Natural killer cell treated with Interleukin-12 subunit alpha and Interleukin-12 subunit beta and Interleukin-15 and Interleukin-18, amount 100 ng/mL, for 72 hours (primary cell): ENCODE data around the gene SGK1. TPM values are rescaled to one million over a fixed set of nuclear protein-coding genes. Genes with fewer than 3 reads are reported as not detected.
A peak's percentile ranks its signal among the peaks of the same experiment; 100 is the strongest.
"Not testable (repeated sequence)": the region's sequence is repeated elsewhere in the genome, so short reads cannot be mapped to it uniquely, and the experiment has no call there.

ENCODE experiments used
- ATAC-seq, 2 donors: fragments of 150-1000 bp; cut with Tn5 transposase in 1 of 2; sonication (Bioruptor Pico), chemical (Tn5 transposase) in 1 of 2; 2 replicates each; pipeline ENCODE4 v1.10.0; 2021
- DNase-seq: peaks from one replicate; pipeline ENCODE4 v3.0.0; 2022; ENCODE audit warnings: low spot score
- H3K27ac Mint-ChIP-seq, 2 donors: 1 replicate in 1 of 2; 2 replicates in 1 of 2; pipeline ENCODE4 v1.8.0; 2022; ENCODE audit warnings: mixed read lengths in 2 of 2, mild to moderate bottlenecking in 1 of 2, moderate library complexity in 1 of 2
- H3K27me3 Mint-ChIP-seq, 2 donors: 1 replicate in 1 of 2; 2 replicates in 1 of 2; pipeline ENCODE4 v1.8.0; 2022; ENCODE audit warnings: mixed read lengths in 2 of 2
- H3K36me3 Mint-ChIP-seq: one replicate; pipeline ENCODE4 v1.8.0; 2022; ENCODE audit warnings: mixed read lengths
- H3K4me1 Mint-ChIP-seq, 2 donors: 1 replicate in 1 of 2; 2 replicates in 1 of 2; pipeline ENCODE4 v1.8.0; 2022; ENCODE audit warnings: low read depth in 2 of 2, mixed read lengths in 2 of 2, mild to moderate bottlenecking in 1 of 2
- H3K4me3 Mint-ChIP-seq: one replicate; pipeline ENCODE4 v1.8.0; 2022; ENCODE audit warnings: mixed read lengths
- H3K9me3 Mint-ChIP-seq: 2 replicates; pipeline ENCODE4 v1.8.0; 2022; ENCODE audit warnings: mixed read lengths
- total RNA-seq, 2 donors: library from RNA; stranded (reverse); gene quantifications; one replicate each; pipeline ENCODE4 v1.2.3, GENCODE V29; 2022

Gene SGK1
- total RNA-seq, 2 donors from 2014 or later = 117 to 119 TPM

DNA sequence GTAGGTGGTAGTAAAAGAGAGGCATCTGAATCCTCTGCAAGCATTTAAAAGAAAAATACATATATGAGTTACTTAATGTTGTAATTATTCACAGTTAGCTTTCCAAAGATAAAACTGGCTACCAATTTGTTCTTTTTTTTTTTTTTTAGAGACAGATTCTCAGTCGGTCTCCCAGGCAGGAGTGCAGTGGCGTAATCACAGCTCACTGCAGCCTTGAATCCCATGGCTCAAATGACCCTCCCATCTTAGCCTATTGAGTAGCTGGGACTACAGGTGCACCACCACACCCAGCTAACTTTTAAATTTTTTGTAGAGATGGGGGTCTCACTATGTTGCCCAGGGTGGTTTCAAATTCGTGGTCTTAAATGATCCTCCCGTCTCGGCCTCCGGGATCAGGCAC lies 36.5 kb downstream of the SGK1 start:
- Mint-ChIP-seq H3K36me3 (no peaks in the 10 kb centered on the region), H3K9me3 (no peaks in the 10 kb centered on the region), H3K4me3 (no peak overlapping the region), H3K27me3 (peaks cover under 1 to 3% of the 10 kb centered on the region in 2 donors), H3K4me1 (peaks cover under 1 to 12% of the 10 kb centered on the region in 2 donors), H3K27ac (no peak overlapping the region)
- no peak for DNase-seq
- ATAC-seq = no peak

DNA sequence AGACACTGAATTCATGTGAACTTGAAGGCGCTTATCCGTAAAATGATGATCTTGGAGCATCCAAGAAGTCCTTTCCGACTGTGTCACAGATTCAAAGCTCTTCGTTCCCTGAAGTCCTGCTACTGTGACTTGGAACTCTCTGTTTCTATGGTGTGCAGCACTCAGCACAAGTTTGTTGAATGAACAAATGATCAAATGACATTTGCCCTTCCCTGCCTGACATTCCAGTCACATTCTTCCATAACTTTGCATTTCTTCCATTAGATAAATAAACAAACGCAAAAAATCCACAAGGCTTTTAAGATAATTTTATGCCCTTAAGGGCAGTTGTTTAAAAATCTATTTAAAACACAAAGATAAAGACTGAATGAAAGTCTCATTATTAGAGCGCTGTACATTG lies 39.9 kb downstream of the SGK1 start:
- peaks cover 3 to 7% of the 10 kb centered on the region in 2 donors for H3K27me3 Mint-ChIP-seq
- no peak overlapping the region for H3K27ac Mint-ChIP-seq
- H3K4me1 Mint-ChIP-seq = peaks cover 6 to 14% of the 10 kb centered on the region in 2 donors
- no peaks in the 10 kb centered on the region for H3K9me3 Mint-ChIP-seq
- no peak overlapping the region for H3K4me3 Mint-ChIP-seq
- ATAC-seq (no peak), DNase-seq (no peak)
- no peaks in the 10 kb centered on the region for H3K36me3 Mint-ChIP-seq

DNA sequence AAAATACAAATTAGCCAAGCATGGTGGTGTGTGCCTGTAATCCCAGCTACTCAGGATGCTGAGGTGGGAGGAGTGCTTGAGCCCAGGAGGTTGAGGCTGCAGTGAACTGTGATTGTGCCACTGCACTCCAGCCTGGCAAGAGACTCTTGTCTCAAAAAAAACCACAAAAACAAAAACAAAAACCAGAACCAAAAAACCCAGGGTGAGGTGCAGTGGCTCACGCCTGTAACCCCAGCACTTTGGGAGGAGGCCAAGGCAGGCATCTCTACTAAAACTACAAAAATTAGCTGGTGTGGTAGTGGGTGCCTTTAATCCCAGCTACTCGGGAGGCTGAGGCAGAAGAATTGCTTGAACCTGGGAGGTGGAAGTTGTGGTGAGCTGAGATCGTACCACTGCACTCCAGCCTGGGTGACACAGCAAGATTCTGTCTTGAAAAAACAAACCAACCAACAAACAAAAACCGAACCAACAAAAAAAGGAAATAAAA lies 41.0 kb downstream of the SGK1 start:
- Mint-ChIP-seq H3K4me1 (peaks cover 13 to 22% of the 10 kb centered on the region in 2 donors), H3K4me3 (peak overlapping the region; percentile 32), H3K27ac (peak overlapping the region; percentile 15 to 22)
- H3K9me3 Mint-ChIP-seq, H3K27me3 Mint-ChIP-seq, H3K36me3 Mint-ChIP-seq, DNase-seq: not testable (repeated sequence)
- ATAC-seq = peak in 1 of 2 donors; percentile 38

DNA sequence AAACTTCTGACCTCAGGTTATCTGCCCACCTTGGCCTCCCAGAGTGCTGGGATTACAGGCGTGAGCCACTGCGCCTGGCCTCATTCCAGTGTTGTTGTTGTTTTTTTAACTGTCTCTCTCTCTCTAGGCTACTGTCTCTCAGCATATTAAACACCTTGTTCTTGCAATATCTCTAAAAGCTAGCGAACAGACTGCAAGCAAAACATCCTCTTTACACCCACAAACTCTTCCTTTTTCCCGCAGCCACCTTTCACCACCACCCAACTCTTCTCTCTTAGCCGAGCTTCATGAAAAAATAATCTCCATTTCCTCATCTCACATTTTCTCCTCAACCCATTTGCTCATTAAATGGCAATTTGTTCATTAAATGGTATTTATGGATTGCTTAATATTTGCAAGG lies 45.5 kb downstream of the SGK1 start:
- no peaks in the 10 kb centered on the region for H3K9me3 Mint-ChIP-seq
- no peaks in the 10 kb centered on the region for H3K36me3 Mint-ChIP-seq
- H3K4me1 Mint-ChIP-seq = peaks cover 18 to 24% of the 10 kb centered on the region in 2 donors
- H3K4me3 Mint-ChIP-seq = peak overlapping the region; percentile 31
- no peak for DNase-seq
- ATAC-seq = peak; percentile 48 to 60
- H3K27me3 Mint-ChIP-seq = peaks cover 2 to 7% of the 10 kb centered on the region in 2 donors
- peak overlapping the region; percentile 18 to 29 for H3K27ac Mint-ChIP-seq

DNA sequence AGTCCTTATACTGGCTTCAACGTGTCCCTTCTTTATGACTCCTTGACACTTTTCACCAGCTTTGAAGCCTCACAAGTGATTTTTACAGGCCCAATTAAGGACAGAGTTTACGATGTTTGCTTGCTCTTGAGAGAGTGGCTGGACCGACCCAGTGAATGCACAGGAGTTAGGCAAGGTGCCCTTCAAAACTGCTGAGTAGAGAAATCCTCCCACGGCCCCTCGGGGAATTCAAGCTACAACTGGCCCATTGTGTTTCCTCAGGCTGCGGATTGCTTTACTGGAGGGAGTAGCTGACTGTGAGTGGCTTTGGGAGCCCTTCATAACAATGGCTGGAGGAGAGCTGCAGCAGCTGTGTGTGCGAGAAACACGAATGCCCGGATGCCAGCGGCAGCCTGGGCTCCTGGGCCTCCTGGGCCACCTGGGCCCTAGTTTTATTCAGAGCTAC lies 50.0 kb downstream of the SGK1 start:
- H3K9me3 Mint-ChIP-seq = no peaks in the 10 kb centered on the region
- no peak overlapping the region for H3K4me3 Mint-ChIP-seq
- H3K27ac Mint-ChIP-seq = no peak overlapping the region
- H3K4me1 Mint-ChIP-seq = peaks cover 10 to 12% of the 10 kb centered on the region in 2 donors
- no peak for DNase-seq
- H3K27me3 Mint-ChIP-seq = peaks cover 0 to 2% of the 10 kb centered on the region in 2 donors
- no peak for ATAC-seq
- H3K36me3 Mint-ChIP-seq = no peaks in the 10 kb centered on the region

DNA sequence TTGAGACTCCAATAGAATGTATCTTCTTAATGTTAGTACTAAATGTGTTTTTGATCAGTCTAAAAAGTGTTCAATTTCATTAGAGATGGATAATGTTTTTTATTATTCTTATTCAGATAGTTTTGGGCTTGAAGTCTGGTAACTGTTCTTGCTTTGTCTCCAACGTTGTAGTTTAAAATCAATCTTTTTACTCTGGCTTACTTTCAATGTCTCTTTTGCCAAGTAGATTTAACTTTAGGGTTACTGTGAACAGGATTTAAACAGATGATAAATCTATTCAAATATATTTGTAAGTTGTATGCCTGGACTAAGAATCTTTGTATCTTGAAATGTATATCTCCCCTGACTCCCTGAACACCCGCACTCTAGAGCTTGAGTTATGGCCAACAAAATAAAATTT lies 51.1 kb downstream of the SGK1 start:
- no peak for DNase-seq
- Mint-ChIP-seq H3K27ac (no peak overlapping the region), H3K4me1 (peaks cover 3 to 4% of the 10 kb centered on the region in 2 donors)

DNA sequence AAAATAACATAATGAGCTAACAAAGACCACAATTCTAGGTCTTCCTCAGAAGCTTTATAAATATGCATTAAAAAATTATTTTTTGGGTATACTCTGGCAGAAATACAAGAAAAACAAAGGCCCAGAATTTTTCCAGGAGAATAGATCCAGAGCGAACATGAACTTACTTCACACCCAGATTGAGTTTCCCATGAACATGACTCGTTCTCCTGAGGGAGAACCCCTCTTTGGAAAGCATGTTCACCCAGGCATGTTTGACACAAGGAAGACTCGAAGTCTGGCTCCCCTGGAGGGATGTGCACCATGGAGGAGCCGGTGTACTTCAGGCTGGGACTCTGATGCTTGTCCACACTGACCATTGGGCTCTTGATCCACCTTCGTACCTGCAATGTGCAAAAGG lies 56.1 kb downstream of the SGK1 start:
- Mint-ChIP-seq H3K4me3 (no peak overlapping the region), H3K36me3 (no peaks in the 10 kb centered on the region)
- ATAC-seq = no peak

More for the DNA sequence above, 51.1 kb downstream of the SGK1 start:
- H3K9me3 Mint-ChIP-seq = no peaks in the 10 kb centered on the region
- H3K36me3 Mint-ChIP-seq = no peaks in the 10 kb centered on the region
- no peaks in the 10 kb centered on the region for H3K27me3 Mint-ChIP-seq
- ATAC-seq = no peak
- H3K4me3 Mint-ChIP-seq = no peak overlapping the region

DNA sequence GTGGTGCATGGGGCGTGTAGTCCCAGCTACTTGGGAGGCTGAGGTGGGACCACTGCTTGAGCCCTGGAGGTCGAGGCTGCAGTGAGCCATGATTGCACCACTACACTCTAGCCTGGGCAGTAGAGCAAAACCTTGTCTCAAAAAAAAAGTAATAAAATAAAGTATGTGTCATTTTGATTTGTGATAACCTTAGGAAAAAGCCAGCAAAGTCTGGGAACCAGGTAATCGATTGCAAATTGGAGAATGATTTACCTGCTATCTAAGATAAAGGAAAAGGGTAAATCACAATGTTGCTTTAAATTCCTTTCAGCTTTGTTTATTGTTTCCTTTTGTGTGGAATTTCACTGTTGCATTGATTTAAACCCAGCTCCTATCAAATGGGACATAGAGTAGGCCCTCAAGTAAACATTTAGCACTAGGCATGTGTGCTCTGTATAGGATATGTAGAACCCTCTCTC lies 59.0 kb downstream of the SGK1 start:
- Mint-ChIP-seq H3K4me3 (no peak overlapping the region), H3K27ac (no peak overlapping the region), H3K27me3 (no peaks in the 10 kb centered on the region), H3K36me3 (no peaks in the 10 kb centered on the region), H3K4me1 (peaks cover 0 to 6% of the 10 kb centered on the region in 2 donors), H3K9me3 (no peaks in the 10 kb centered on the region)
- no peak for DNase-seq
- ATAC-seq = no peak

More for the DNA sequence above, 56.1 kb downstream of the SGK1 start:
- DNase-seq = no peak
- Mint-ChIP-seq H3K4me1 (no peaks in the 10 kb centered on the region), H3K9me3 (no peaks in the 10 kb centered on the region), H3K27me3 (no peaks in the 10 kb centered on the region), H3K27ac (no peak overlapping the region)

DNA sequence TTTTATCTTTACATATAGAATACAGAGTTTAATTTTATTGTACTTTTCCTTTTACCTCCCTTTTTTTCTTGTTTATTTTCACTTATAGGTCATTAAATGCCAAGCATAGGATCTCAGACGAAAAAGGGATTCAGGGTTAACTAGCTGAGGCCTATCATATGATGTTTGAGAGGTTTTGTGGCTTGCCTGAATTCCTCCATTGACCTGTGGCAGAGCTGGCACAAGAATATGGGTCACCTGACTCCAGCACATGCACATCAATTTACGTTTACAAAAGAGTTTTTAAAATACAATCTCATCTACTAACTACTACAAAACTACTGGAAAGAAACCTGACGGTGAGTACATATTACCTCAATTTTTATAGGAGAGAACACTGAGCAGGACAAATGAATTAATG lies 60.4 kb downstream of the SGK1 start:
- H3K4me1 Mint-ChIP-seq = peaks cover 0 to 6% of the 10 kb centered on the region in 2 donors
- ATAC-seq (no peak), DNase-seq (no peak)
- H3K27ac Mint-ChIP-seq = peak overlapping the region in 1 of 2 donors; percentile 52
- no peak overlapping the region for H3K4me3 Mint-ChIP-seq
- no peaks in the 10 kb centered on the region for H3K27me3 Mint-ChIP-seq
- H3K9me3 Mint-ChIP-seq = no peaks in the 10 kb centered on the region
- no peaks in the 10 kb centered on the region for H3K36me3 Mint-ChIP-seq

DNA sequence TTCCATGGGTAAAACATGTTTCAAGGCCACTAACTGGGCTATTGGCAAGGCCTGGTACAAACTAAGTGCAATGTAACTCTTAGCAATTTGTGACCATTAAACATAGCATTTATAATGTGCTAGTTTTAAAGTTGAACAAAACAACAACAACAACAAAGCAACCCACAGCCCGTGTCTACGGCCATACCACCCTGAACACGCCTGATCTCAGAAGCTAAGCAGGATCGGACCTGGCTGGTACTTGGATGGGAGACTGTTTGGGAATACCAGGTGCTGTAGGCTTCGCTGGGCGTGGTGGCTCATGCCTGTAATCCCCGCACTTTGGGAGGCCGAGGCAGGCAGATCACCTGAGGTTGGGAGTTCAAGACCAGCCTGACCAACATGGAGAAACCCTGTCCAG lies 61.0 kb downstream of the SGK1 start:
- Mint-ChIP-seq H3K27ac (peak overlapping the region in 1 of 2 donors; percentile 38), H3K36me3 (no peaks in the 10 kb centered on the region), H3K27me3 (no peaks in the 10 kb centered on the region), H3K4me1 (peaks cover 0 to 6% of the 10 kb centered on the region in 2 donors), H3K4me3 (no peak overlapping the region), H3K9me3 (no peaks in the 10 kb centered on the region)
- DNase-seq (no peak), ATAC-seq (no peak)

DNA sequence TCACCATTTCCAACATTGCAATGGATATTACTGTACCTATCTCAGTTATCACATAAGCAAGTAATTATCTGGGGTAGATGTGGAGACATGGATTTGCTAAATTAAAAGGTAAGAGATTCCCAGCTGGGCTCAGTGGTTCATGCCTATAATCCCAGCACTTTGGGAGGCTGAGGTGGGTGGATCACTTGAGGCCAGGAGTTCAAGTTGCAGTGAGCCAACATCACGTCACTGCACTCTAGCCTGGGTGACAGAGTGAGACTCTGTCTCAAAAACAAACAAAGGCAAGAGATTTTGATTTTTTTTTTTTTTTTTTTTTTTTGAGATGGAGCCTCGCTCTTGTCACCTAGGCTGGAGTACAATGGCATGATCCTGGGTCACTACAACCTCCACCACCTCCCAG lies 62.6 kb downstream of the SGK1 start:
- DNase-seq, H3K27ac Mint-ChIP-seq, H3K9me3 Mint-ChIP-seq, ATAC-seq, H3K27me3 Mint-ChIP-seq, H3K36me3 Mint-ChIP-seq, H3K4me3 Mint-ChIP-seq, H3K4me1 Mint-ChIP-seq: not testable (repeated sequence)

DNA sequence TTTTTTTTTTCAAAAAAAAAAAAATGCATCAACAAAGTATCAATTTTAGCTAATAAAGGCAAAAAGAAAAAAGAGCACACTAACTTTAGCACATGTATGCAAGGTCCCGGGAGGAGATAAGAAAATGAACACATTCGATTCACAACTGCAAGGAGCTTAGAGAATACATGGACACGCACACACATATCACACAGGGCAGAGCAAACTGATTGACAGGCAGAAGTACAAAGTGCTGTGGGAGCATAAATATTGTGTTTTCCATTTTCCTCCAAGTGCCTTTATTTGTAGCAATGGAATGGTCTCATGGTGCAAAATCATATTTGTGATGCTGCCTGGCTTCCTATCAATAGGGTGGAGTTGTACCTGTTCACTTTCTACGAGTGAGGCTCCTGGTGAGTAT lies 63.8 kb downstream of the SGK1 start:
- DNase-seq (no peak), ATAC-seq (no peak)
- H3K36me3 Mint-ChIP-seq = peaks cover 9% of the 10 kb centered on the region
- H3K9me3 Mint-ChIP-seq = peaks cover 3% of the 10 kb centered on the region
- H3K27ac Mint-ChIP-seq = peak overlapping the region in 1 of 2 donors; percentile 38
- no peak overlapping the region for H3K4me3 Mint-ChIP-seq
- H3K27me3 Mint-ChIP-seq = no peaks in the 10 kb centered on the region
- H3K4me1 Mint-ChIP-seq = peaks cover 14 to 18% of the 10 kb centered on the region in 2 donors

DNA sequence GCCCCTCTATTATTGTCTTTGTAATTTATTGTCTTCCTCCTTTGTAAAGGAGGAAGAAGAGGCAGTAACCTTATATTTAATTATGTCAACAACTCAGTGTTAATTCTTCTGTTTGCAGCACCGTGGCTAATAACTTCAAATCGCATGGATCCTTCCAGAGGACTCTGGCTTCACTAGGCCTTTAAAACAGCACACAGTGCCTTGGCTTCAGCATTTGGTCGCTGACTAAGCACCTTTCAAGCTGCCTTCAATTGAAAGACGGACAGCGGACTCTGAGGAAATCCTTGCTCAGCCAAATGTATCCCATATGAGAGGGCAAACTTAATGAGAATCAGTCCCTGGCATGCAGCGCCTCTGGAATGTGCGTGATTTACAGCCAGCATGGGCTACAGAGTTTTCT lies 64.2 kb downstream of the SGK1 start:
- Mint-ChIP-seq H3K4me1 (peaks cover 18 to 23% of the 10 kb centered on the region in 2 donors), H3K27ac (peak overlapping the region in 1 of 2 donors; percentile 38), H3K4me3 (no peak overlapping the region), H3K9me3 (peaks cover 3% of the 10 kb centered on the region), H3K36me3 (peaks cover 13% of the 10 kb centered on the region), H3K27me3 (no peaks in the 10 kb centered on the region)
- no peak for ATAC-seq
- no peak for DNase-seq

DNA sequence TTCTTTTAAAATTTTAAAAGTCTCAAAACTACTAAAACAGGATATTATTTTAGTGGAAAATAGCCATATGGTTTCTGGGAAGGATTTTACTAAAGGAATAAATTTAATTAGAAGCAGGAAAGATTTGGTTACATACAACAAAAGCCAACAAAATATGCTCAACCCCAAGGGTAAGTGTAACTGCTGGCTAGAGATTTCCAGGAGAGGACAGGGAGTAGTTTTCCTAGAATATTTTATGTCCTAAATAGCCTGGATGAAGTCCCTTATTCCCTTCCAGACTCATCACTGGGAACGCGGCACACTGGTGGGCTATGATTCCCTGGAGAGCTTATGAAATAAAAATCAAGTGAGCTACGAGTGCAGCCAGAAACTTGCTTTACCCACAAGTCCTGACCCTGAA lies 66.6 kb downstream of the SGK1 start:
- Mint-ChIP-seq H3K27me3 (no peaks in the 10 kb centered on the region), H3K36me3 (peaks cover 14% of the 10 kb centered on the region), H3K27ac (no peak overlapping the region), H3K4me1 (peaks cover 31 to 35% of the 10 kb centered on the region in 2 donors), H3K4me3 (no peak overlapping the region), H3K9me3 (peaks cover 3% of the 10 kb centered on the region)
- DNase-seq (no peak), ATAC-seq (no peak)

DNA sequence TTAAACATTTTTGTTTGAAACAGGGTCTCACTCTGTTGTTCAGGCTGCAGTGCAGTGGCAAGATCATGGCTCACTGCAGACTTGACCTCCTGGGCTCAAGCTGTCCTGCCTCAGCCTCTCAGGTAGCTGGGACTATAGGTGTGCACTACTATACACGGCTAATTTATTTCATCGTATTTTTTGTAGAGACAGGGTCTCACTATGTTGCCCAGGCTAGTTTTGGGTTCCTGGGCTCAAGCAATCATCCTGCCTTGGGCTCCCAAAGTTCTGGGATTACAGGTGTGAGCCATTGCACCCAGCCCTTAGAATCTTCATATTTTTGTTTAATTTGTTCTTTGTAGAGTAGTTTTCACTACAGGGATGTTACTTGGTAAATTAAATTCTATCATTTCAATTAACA lies 67.1 kb downstream of the SGK1 start:
- H3K36me3 Mint-ChIP-seq = peaks cover 14% of the 10 kb centered on the region
- H3K27me3 Mint-ChIP-seq = no peaks in the 10 kb centered on the region
- ATAC-seq = no peak
- H3K4me3 Mint-ChIP-seq = no peak overlapping the region
- peaks cover 3% of the 10 kb centered on the region for H3K9me3 Mint-ChIP-seq
- H3K4me1 Mint-ChIP-seq = peaks cover 33 to 35% of the 10 kb centered on the region in 2 donors
- DNase-seq = no peak
- H3K27ac Mint-ChIP-seq = peak overlapping the region; percentile 80 to 95
